ENCODE data around the gene TEX29.

GRCh38 chr13:111360452-111360851 lies 40.0 kb downstream of the TEX29 start:
- TF ChIP-seq CTCF (IDR thresholded peaks at IDR 0.05; ENCODE audit: low read length) (no peak), EZH2 (IDR thresholded peaks at IDR 0.05; ENCODE audit: borderline replicate concordance, low read length) (no peak)

Data from OCI-LY1 (cell line).